K562 (cell line): ENCODE measurements around the gene ZNF280C. TPM values are rescaled to one million over a fixed set of nuclear protein-coding genes. Genes with fewer than 3 reads are reported as not detected.

Experiments used
- CBFA2T3 ChIP-seq: fragments of 450-650 bp; IDR thresholded peaks from 2 replicates; pipeline ENCODE4 v1.6.1; 2017
- CEBPG ChIP-seq, 3 experiments: fragments of 200-800 bp in 1 of 3; sonication (Bioruptor generic) in 1 of 3; sonication (generic) in 1 of 3; formaldehyde crosslinking in 1 of 3; IDR thresholded peaks in 2 of 3; conservative IDR thresholded peaks in 1 of 3; 2 replicates each; pipeline versions ENCODE4 v1.6.1 to v1.8.0; 2016 to 2022; ENCODE audit warnings: missing compliant biosample characterization in 2 of 3, missing genetic modification characterization in 2 of 3, mild to moderate bottlenecking in 1 of 3, missing genetic modification reagents in 1 of 3
- CHD7 ChIP-seq: fragments of 200-600 bp; sonication (generic); IDR thresholded peaks from one replicate; pipeline ENCODE4 v1.6.1; 2012; ENCODE audit warnings: mild to moderate bottlenecking, low read depth, low read length, inconsistent platforms
- FOSL1 ChIP-seq: fragments of 200-800 bp; sonication (Bioruptor generic); conservative IDR thresholded peaks from 2 replicates; pipeline ENCODE4 v1.6.1; 2016; ENCODE audit warnings: missing genetic modification characterization, missing compliant biosample characterization
- FOXK1 ChIP-seq: sonication (generic); formaldehyde crosslinking; IDR thresholded peaks from 2 replicates; pipeline ENCODE4 v1.8.0; 2022; ENCODE audit warnings: missing genetic modification reagents, mild to moderate bottlenecking, borderline replicate concordance
- HDAC3 ChIP-seq: fragments of 450-650 bp; IDR thresholded peaks from 2 replicates; pipeline ENCODE4 v1.6.1; 2018; ENCODE audit warnings: borderline replicate concordance, mild to moderate bottlenecking, moderate library complexity; ENCODE audit not compliant: partially characterized antibody
- HOXB6 ChIP-seq: fragments of 250-450 bp; sonication (Bioruptor Pico); IDR thresholded peaks from 2 replicates; pipeline ENCODE4 v1.5.1; 2022; ENCODE audit warnings: mild to moderate bottlenecking, borderline replicate concordance
- NFIX ChIP-seq: fragments of 250-450 bp; sonication (Bioruptor Pico); IDR thresholded peaks from 2 replicates; pipeline ENCODE4 v1.4.0; 2020; ENCODE audit warnings: low read depth, mild to moderate bottlenecking, moderate library complexity
- PRPF4 ChIP-seq: fragments of 200-400 bp; formaldehyde crosslinking; IDR thresholded peaks from one replicate; pipeline ENCODE4 v1.6.1; 2017; ENCODE audit warnings: low read length, low read depth, mild to moderate bottlenecking; ENCODE audit not compliant: insufficient read depth, poor library complexity, severe bottlenecking
- ZFP1 ChIP-seq: fragments of 450-650 bp; formaldehyde crosslinking; IDR thresholded peaks from 2 replicates; pipeline ENCODE4 v1.4.0; 2020; ENCODE audit warnings: mild to moderate bottlenecking, mixed read lengths
- polyA plus RNA-seq, 8 experiments: library from polyadenylated mRNA; depleted of rRNA in 4 of 8; stranded (reverse) in 5 of 8; unstranded in 3 of 8; fragments of >200 nt; fragmentation: Nextera tagmentation in 2 of 8; fragmentation: Illumina TruSeq in 1 of 8; extraction: Ambion mirVana in 2 of 8; extraction: Trizol in 1 of 8; gene quantifications; 2 replicates each; pipeline versions ENCODE4 v1.2.1 to v1.2.3, GENCODE V29; 2011 to 2014; ENCODE audit warnings: inconsistent platforms in 1 of 8, missing spikeins in 1 of 8
- total RNA-seq, 7 experiments: library from RNA; depleted of rRNA in 6 of 7; stranded (reverse); fragments of >200 nt in 6 of 7; fragmentation: Illumina TruSeq in 2 of 7; extraction: Trizol in 2 of 7; gene quantifications; 2 replicates each; pipeline versions ENCODE4 v1.2.1 to v1.2.3, GENCODE V29; 2011 to 2021; ENCODE audit warnings: low replicate concordance in 1 of 7
- TF ChIP-seq, protein P1 (sequence below): fragments of 250-450 bp; sonication (Bioruptor Pico); IDR thresholded peaks from 2 replicates; pipeline ENCODE4 v1.4.0; 2020
- TF ChIP-seq, protein P2 (sequence below): sonication (generic); formaldehyde crosslinking; IDR thresholded peaks from 2 replicates; pipeline ENCODE4 v1.8.0; 2022; ENCODE audit warnings: missing genetic modification reagents, mild to moderate bottlenecking, borderline replicate concordance

ZNF280C gene
- total and polyA plus RNA-seq, 9 of the 15 experiments (the other 6 are each of a cell fraction or from before 2014, with no cell fraction given), result 1.6 to 8.3 (median 4.4) TPM

DNA sequence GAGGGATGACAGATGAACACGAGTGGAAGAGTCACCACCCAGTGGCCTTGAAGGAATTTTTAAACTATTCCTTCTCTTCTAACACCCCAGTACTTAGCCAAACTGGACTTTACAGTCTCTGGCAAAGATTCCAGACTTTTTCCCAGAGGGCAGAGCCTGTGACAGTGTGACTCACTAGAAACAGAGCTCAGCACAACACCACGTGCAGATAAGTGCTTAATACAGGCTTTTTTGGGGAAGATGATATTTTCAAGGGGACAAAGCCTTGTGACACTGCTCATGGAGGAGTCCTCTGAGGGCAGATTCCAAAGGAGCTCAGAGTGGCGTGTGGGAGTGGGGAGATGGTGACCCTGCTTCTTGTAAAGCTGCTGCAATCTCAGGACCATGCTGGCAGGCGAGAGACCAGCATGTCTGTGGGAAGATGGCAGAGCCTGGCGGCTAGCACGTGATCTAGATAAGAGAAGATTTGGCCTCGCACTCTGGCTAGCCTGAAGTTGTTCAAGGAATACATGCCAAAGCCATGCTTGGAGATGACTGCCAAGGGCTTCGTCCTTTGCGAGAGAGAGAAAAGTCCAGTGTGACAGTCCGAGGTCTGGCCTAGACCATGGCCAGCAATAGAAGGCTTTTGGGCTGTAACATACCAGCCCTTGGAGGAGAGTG, 94.5 kb downstream of the ZNF280C start (continued):
- TF ChIP-seq CHD7 (no peak), HDAC3 (no peak), CBFA2T3 (peak; percentile 16; the same call in 1 of the 2 replicates), HOXB6 (CRISPR knock-in tag) (no peak), CEBPG (CRISPR knock-in tag; IDR thresholded peaks at IDR 0.05) (no peak), CEBPG (tag; conservative IDR thresholded peaks at IDR 0.05 in 1 of 2, IDR thresholded peaks at IDR 0.05 in 1 of 2) (no peak), PRPF4 (no peak), ZFP1 (no peak), NFIX (CRISPR knock-in tag) (no peak), FOXK1 (no peak), FOSL1 (peak; percentile 72)
- TF ChIP-seq, protein P1, sequence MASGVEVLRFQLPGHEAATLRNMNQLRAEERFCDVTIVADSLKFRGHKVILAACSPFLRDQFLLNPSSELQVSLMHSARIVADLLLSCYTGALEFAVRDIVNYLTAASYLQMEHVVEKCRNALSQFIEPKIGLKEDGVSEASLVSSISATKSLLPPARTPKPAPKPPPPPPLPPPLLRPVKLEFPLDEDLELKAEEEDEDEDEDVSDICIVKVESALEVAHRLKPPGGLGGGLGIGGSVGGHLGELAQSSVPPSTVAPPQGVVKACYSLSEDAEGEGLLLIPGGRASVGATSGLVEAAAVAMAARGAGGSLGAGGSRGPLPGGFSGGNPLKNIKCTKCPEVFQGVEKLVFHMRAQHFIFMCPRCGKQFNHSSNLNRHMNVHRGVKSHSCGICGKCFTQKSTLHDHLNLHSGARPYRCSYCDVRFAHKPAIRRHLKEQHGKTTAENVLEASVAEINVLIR (CRISPR knock-in tag), result no peak
- TF ChIP-seq, protein P2, sequence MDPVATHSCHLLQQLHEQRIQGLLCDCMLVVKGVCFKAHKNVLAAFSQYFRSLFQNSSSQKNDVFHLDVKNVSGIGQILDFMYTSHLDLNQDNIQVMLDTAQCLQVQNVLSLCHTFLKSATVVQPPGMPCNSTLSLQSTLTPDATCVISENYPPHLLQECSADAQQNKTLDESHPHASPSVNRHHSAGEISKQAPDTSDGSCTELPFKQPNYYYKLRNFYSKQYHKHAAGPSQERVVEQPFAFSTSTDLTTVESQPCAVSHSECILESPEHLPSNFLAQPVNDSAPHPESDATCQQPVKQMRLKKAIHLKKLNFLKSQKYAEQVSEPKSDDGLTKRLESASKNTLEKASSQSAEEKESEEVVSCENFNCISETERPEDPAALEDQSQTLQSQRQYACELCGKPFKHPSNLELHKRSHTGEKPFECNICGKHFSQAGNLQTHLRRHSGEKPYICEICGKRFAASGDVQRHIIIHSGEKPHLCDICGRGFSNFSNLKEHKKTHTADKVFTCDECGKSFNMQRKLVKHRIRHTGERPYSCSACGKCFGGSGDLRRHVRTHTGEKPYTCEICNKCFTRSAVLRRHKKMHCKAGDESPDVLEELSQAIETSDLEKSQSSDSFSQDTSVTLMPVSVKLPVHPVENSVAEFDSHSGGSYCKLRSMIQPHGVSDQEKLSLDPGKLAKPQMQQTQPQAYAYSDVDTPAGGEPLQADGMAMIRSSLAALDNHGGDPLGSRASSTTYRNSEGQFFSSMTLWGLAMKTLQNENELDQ (CRISPR knock-in tag), result no peak
